Body of pancreas (tissue), 4 donors: ENCODE data around the gene PSME2. TPM values are rescaled to one million over a fixed set of nuclear protein-coding genes. Genes with fewer than 3 reads are reported as not detected.
A peak's percentile ranks its signal among the peaks of the same experiment; 100 is the strongest.

Source experiments
- ATAC-seq: fragments of 150-250 bp; one replicate; pipeline ENCODE4 v1.9.1; 2016
- DNase-seq, 4 donors: peaks; one replicate each; pipeline ENCODE4 v3.0.0-alpha.2; 2019
- H3K27ac ChIP-seq, 4 donors: fragments of 200-600 bp; sonication (generic); 1 replicate in 3 of 4; 2 replicates in 1 of 4; pipeline versions ENCODE4 v1.5.1 to v1.6.1; 2016 to 2019; ENCODE audit warnings: mild to moderate bottlenecking in 1 of 4, mixed read lengths in 1 of 4, moderate library complexity in 1 of 4
- H3K27me3 ChIP-seq, 2 donors: fragments of 200-600 bp; sonication (generic); one replicate each; pipeline ENCODE4 v1.6.0; 2016; ENCODE audit warnings: mild to moderate bottlenecking in 1 of 2
- H3K36me3 ChIP-seq, 2 donors: fragments of 200-600 bp; sonication (generic); replicated peaks in 1 of 2; 2 replicates each; pipeline ENCODE4 v1.5.1; 2016; ENCODE audit warnings: low read depth in 2 of 2; ENCODE audit not compliant: insufficient read depth in 1 of 2
- H3K4me1 ChIP-seq: fragments of 200-600 bp; sonication (generic); one replicate; pipeline ENCODE4 v1.6.0; 2016
- H3K4me3 ChIP-seq, 2 donors: fragments of 200-600 bp; sonication (generic); 1 replicate in 1 of 2; 2 replicates in 1 of 2; pipeline ENCODE4 v1.5.1; 2016 to 2019
- H3K9me3 ChIP-seq, 3 donors: fragments of 200-600 bp; sonication (generic); 1 replicate in 2 of 3; 2 replicates in 1 of 3; pipeline ENCODE4 v1.5.1; 2016
- CTCF ChIP-seq, 7 experiments: fragments of 450-650 bp in 4 of 7; fragments of 200-600 bp in 3 of 7; sonication (generic) in 3 of 7; IDR thresholded peaks; one replicate each; pipeline ENCODE4 v1.5.1; 2016 to 2019; ENCODE audit warnings: antibody characterized with exemption in 7 of 7
- POLR2A ChIP-seq, 3 donors: fragments of 450-650 bp; IDR thresholded peaks; one replicate each; pipeline ENCODE4 v1.6.1; 2016; ENCODE audit warnings: antibody characterized with exemption in 3 of 3, mild to moderate bottlenecking in 2 of 3
- WGBS, 2 donors: methylation state at CpG; one replicate each; pipeline ENCODE4 v1.1.5; 2017; 5-methylcytosine and 5-hydroxymethylcytosine counted together
- intact Hi-C: fragments of 100-400 bp; cut with DNase I; formaldehyde crosslinking; loops from one replicate; pipeline ENCODE4 v1.15.1; 2023
- microRNA-seq, 2 donors: library from miRNA; unstranded; fragments of <30 nt; microRNA quantifications; one replicate each; pipeline ENCODE4, GENCODE V29; 2016; ENCODE audit warnings: borderline number of aligned reads in 2 of 2, borderline replicate concordance in 2 of 2
- small RNA-seq: library from RNA; depleted of rRNA; stranded (forward); fragments of <200 nt; gene quantifications from one replicate; pipeline ENCODE3, GENCODE V24; 2016
- total RNA-seq, 2 donors: library from RNA; depleted of rRNA; stranded (reverse); fragments of >200 nt; gene quantifications; one replicate each; pipeline ENCODE4 v1.1.0, GENCODE V29; 2016

PSME2 gene
- total RNA-seq, 2 donors from 2014 or later, result 29.3 to 30.4 TPM

DNA sequence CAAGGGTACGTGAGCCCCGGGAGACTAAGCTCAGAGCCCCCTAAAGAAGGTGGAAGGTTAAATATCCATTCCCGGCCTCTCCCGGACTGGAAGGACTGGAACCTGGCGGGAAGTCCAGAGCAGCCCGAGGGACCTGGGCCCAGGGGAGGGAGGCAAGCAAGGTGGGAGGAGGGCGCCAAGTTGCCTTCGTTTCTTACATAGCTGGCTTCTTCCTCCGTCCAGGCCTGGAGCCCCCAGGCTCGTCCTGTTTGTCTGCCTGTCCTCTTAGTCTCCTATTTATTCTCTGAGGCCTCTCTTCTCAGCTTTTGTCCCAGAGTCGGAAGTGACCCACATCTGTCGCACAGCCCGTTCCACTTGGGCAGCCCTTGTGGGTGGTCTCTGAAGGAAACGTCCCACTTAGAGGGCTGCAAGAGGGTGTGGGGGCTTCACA is 51.6 kb downstream of the PSME2 start:
- Histone ChIP-seq H3K9me3 (no peaks in the 10 kb centered on the region), H3K36me3 (no peaks in the 10 kb centered on the region), H3K4me3 (peak overlapping the region; percentile 39 to 44), H3K27ac (peak overlapping the region; percentile 92 to 98 (median 96)), H3K4me1 (peaks cover 71% of the 10 kb centered on the region), H3K27me3 (no peaks in the 10 kb centered on the region)
- DNase-seq (peak in 3 of 4 donors; percentile 38 to 39 (median 39)), ATAC-seq (no peak)
- TF ChIP-seq CTCF (IDR thresholded peaks at IDR 0.05), result no peak
- TF ChIP-seq POLR2A (IDR thresholded peaks at IDR 0.05), result no peak
- intact Hi-C loops, result no loop called here
- WGBS, 2 donors, result 0 to 3% methylated on average over 6 to 14 of the region's 14 CpGs

- Histone ChIP-seq H3K27me3 (no peaks in the 10 kb centered on the region), H3K9me3 (no peaks in the 10 kb centered on the region), H3K4me1 (peaks cover 65% of the 10 kb centered on the region), H3K4me3 (peak within 1 kb of the TSS; percentile 39 to 44), H3K27ac (peak within 1 kb of the TSS; percentile 92 to 98 (median 96)), H3K36me3 (no peaks in the 10 kb centered on the region)
- intact Hi-C loops, result no loop called here
- ATAC-seq, result peak; percentile 93
- peak; percentile 95 to 97 (median 96) for DNase-seq
- TF ChIP-seq POLR2A (IDR thresholded peaks at IDR 0.05) (peak; percentile 92 to 97 (median 97)), CTCF (IDR thresholded peaks at IDR 0.05) (peak in 3 of 7 experiments; percentile 20 to 37 (median 25))
- 1% methylated on average over 38 to 67 of the region's 68 CpGs for WGBS, 2 donors
Measured at GRCh38 chr14:24093901-24094840, 52.2 kb downstream of the PSME2 start, which contains the start of gene PCK2. PCK2 (plus strand) TSS chr14:24094311; CDS start chr14:24094406, 95 bp downstream.

Small RNA genes lying within 50 kb of the gene (microRNA-seq; reads per million reads assigned to microRNA genes)
- gene MIR7703, result 0 to 0.47 reads per million in 2 donors

Small RNA genes lying within 50 kb of the gene (small RNA-seq; reads per million reads assigned to genes)
- gene AL136295.4 (not detected), gene IPO4 (not detected), gene IRF9 (not detected), gene RNA5SP383 (5.0 reads per million, percentile 87 among the genes with 10 or more reads in this experiment)

Other genes starting within 250 kb of the PSME2 start
- 10 to 100 TPM; 18.4 to 45.5 TPM for gene DHRS4, start 192.8 kb downstream of the PSME2 start, total RNA-seq
- 10 to 100 TPM; 10.6 to 16.5 TPM for gene DHRS4L2, start 157.7 kb downstream of the PSME2 start, total RNA-seq
- under 1 TPM; 0.78 to 0.99 TPM for gene CARMIL3, start 94.6 kb downstream of the PSME2 start, total RNA-seq
- gene CPNE6, start 75.0 kb downstream of the PSME2 start, total RNA-seq, result not detected
- 10 to 100 TPM; 20.4 to 29.8 TPM for gene PCK2, start 52.3 kb downstream of the PSME2 start, total RNA-seq
- 100 to 1,000 TPM in 1 of 2 donors, 10 to 100 TPM in 1; 77.1 to 128 TPM for gene DCAF11, start 31.8 kb downstream of the PSME2 start, total RNA-seq
- 1 to 10 TPM; 2.1 to 2.6 TPM for gene NRL, start 31.7 kb downstream of the PSME2 start, total RNA-seq
- gene FITM1, start 16.0 kb downstream of the PSME2 start, total RNA-seq, result 10 to 100 TPM in 1 of 2 donors, 1 to 10 TPM in 1; 6.3 to 12.2 TPM
- gene PSME1, start 10.4 kb downstream of the PSME2 start, total RNA-seq, result 10 to 100 TPM; 78.4 to 93.7 TPM
- 10 to 100 TPM in 1 of 2 donors, 1 to 10 TPM in 1; 9.9 to 21.1 TPM for gene EMC9, start 5.0 kb downstream of the PSME2 start, total RNA-seq
- gene RNF31, start 888 bp upstream of the PSME2 start, total RNA-seq, result 10 to 100 TPM; 38.1 to 83.1 TPM
- 10 to 100 TPM; 12.5 to 21.5 TPM for gene IRF9, start 14.7 kb upstream of the PSME2 start, total RNA-seq
- 1 to 10 TPM; 7.8 to 8.9 TPM for gene REC8, start 25.5 kb upstream of the PSME2 start, total RNA-seq
- gene IPO4, start 42.2 kb upstream of the PSME2 start, total RNA-seq, result 10 to 100 TPM; 30.4 to 73.5 TPM
- 10 to 100 TPM; 57.9 to 59.7 TPM for gene TM9SF1, start 48.8 kb upstream of the PSME2 start, total RNA-seq
- under 1 TPM in 1 of 2 donors, not detected in 1; 0.26 TPM for gene TSSK4, start 59.1 kb upstream of the PSME2 start, total RNA-seq
- gene CHMP4A, start 66.9 kb upstream of the PSME2 start, total RNA-seq, result 10 to 100 TPM; 28.5 to 32.0 TPM
- 10 to 100 TPM in 1 of 2 donors, 1 to 10 TPM in 1; 2.0 to 18.9 TPM for gene MDP1, start 69.5 kb upstream of the PSME2 start, total RNA-seq
- 10 to 100 TPM; 28.7 to 77.6 TPM for gene NEDD8, start 85.8 kb upstream of the PSME2 start, total RNA-seq
- gene GMPR2, start 86.3 kb upstream of the PSME2 start, total RNA-seq, result 10 to 100 TPM; 30.9 to 41.9 TPM
- 10 to 100 TPM; 28.3 to 35.3 TPM for gene TINF2, start 96.0 kb upstream of the PSME2 start, total RNA-seq
- gene TGM1, start 116.6 kb upstream of the PSME2 start, total RNA-seq, result 10 to 100 TPM in 1 of 2 donors, 1 to 10 TPM in 1; 2.9 to 13.8 TPM
- 10 to 100 TPM; 18.4 to 90.0 TPM for gene RABGGTA, start 125.0 kb upstream of the PSME2 start, total RNA-seq
- gene DHRS1, start 153.2 kb upstream of the PSME2 start, total RNA-seq, result 10 to 100 TPM; 18.8 to 31.4 TPM
- gene NOP9, start 153.2 kb upstream of the PSME2 start, total RNA-seq, result 10 to 100 TPM; 10.6 to 12.2 TPM
- 10 to 100 TPM; 19.1 to 34.0 TPM for gene CIDEB, start 161.4 kb upstream of the PSME2 start, total RNA-seq
- 10 to 100 TPM; 10.9 to 31.3 TPM for gene LTB4R2, start 163.5 kb upstream of the PSME2 start, total RNA-seq
- 1 to 10 TPM; 3.6 to 9.1 TPM for gene LTB4R, start 164.9 kb upstream of the PSME2 start, total RNA-seq
- gene ADCY4, start 188.5 kb upstream of the PSME2 start, total RNA-seq, result 10 to 100 TPM; 10.6 to 14.8 TPM
- 1 to 10 TPM; 6.0 to 9.9 TPM for gene RIPK3, start 193.4 kb upstream of the PSME2 start, total RNA-seq
- gene NFATC4, start 221.6 kb upstream of the PSME2 start, total RNA-seq, result 10 to 100 TPM; 11.9 to 19.8 TPM